Hippocampal formation (tissue), 2 donors: Measurements from ENCODE around the gene GFM1.
"Not testable (repeated sequence)": the region's sequence is repeated elsewhere in the genome, so short reads cannot be mapped to it uniquely, and the experiment has no call there.

Source experiments
- DNase-seq, 2 donors: peaks; one replicate each; lab custom pipeline; 2025; lab: John Stamatoyannopoulos, UW

GFM1 gene

GRCh38 chr3:158678687-158679086 is 34.4 kb downstream of the GFM1 start:
- no peak for DNase-seq

GRCh38 chr3:158679547-158680000 is 35.2 kb downstream of the GFM1 start:
- no peak for DNase-seq

- no peak for DNase-seq
Measured at GRCh38 chr3:158680861-158681260, 36.5 kb downstream of the GFM1 start.

- DNase-seq, result no peak
Measured at GRCh38 chr3:158683230-158683962, 39.1 kb downstream of the GFM1 start.

- no peak for DNase-seq
Measured at GRCh38 chr3:158685159-158685558, 40.8 kb downstream of the GFM1 start.

- DNase-seq, result not testable (repeated sequence)
Measured at GRCh38 chr3:158693866-158694456, 49.6 kb downstream of the GFM1 start.

- DNase-seq, result no peak
Measured at GRCh38 chr3:158696618-158697017, 52.3 kb downstream of the GFM1 start.

- DNase-seq, result no peak
Measured at GRCh38 chr3:158700559-158700958, 56.2 kb downstream of the GFM1 start.

GRCh38 chr3:158701420-158702065 is 57.2 kb downstream of the GFM1 start:
- DNase-seq, result no peak

- DNase-seq, result no peak
Measured at GRCh38 chr3:158702815-158703481, 58.6 kb downstream of the GFM1 start.

- no peak for DNase-seq
Measured at GRCh38 chr3:158703566-158703965, 59.2 kb downstream of the GFM1 start.

- no peak for DNase-seq
Measured at GRCh38 chr3:158709666-158710083, 65.3 kb downstream of the GFM1 start.

- DNase-seq, result no peak
Measured at GRCh38 chr3:158710601-158711000, 66.3 kb downstream of the GFM1 start.

- DNase-seq, result no peak
Measured at GRCh38 chr3:158711886-158712285, 67.6 kb downstream of the GFM1 start.

GRCh38 chr3:158712443-158712842 is 68.1 kb downstream of the GFM1 start:
- no peak for DNase-seq

GRCh38 chr3:158713094-158713499 is 68.8 kb downstream of the GFM1 start:
- DNase-seq, result peak; percentile 18 to 27

GRCh38 chr3:158717576-158717975 is 73.2 kb downstream of the GFM1 start:
- no peak for DNase-seq

GRCh38 chr3:158718490-158719170 is 74.3 kb downstream of the GFM1 start:
- DNase-seq, result no peak

GRCh38 chr3:158722108-158722507 is 77.8 kb downstream of the GFM1 start:
- no peak for DNase-seq

GRCh38 chr3:158723991-158724390 is 79.7 kb downstream of the GFM1 start:
- no peak for DNase-seq

GRCh38 chr3:158725348-158726011 is 81.2 kb downstream of the GFM1 start:
- DNase-seq, result no peak
